ENCODE results near the gene AR. TPM values are rescaled to one million over a fixed set of nuclear protein-coding genes. Genes with fewer than 3 reads are reported as not detected.

The AR gene
- total RNA-seq, 6 experiments from 2014 or later, result 12.2 to 18.2 (median 15.5) TPM

- H3K27ac Mint-ChIP-seq, result no peak overlapping the region
- no peaks in the 10 kb centered on the region; the same call in 1 of the 2 replicates for H3K27me3 Mint-ChIP-seq (ENCODE audit: insufficient read depth)
- H3K9me3 Mint-ChIP-seq, result no peaks in the 10 kb centered on the region
- TF ChIP-seq CTCF (IDR thresholded peaks at IDR 0.05), result no peak
- H3K4me3 Mint-ChIP-seq, result no peak overlapping the region
- peaks cover 20% of the 10 kb centered on the region for H3K36me3 Mint-ChIP-seq (ENCODE audit: low read depth)
- no peak for DNase-seq
- peaks cover 43% of the 10 kb centered on the region for H3K4me1 Mint-ChIP-seq (ENCODE audit: low read depth)
Measured at GRCh38 chrX:67726018-67726417, 182.2 kb downstream of the AR start.

GRCh38 chrX:67727576-67727975 lies 183.8 kb downstream of the AR start:
- DNase-seq, result no peak
- no peaks in the 10 kb centered on the region; the same call in 1 of the 2 replicates for H3K27me3 Mint-ChIP-seq (ENCODE audit: insufficient read depth)
- no peak overlapping the region for H3K27ac Mint-ChIP-seq
- peaks cover 20% of the 10 kb centered on the region for H3K36me3 Mint-ChIP-seq (ENCODE audit: low read depth)
- no peaks in the 10 kb centered on the region for H3K9me3 Mint-ChIP-seq
- TF ChIP-seq CTCF (IDR thresholded peaks at IDR 0.05), result no peak
- no peak overlapping the region for H3K4me3 Mint-ChIP-seq
- H3K4me1 Mint-ChIP-seq (ENCODE audit: low read depth), result peaks cover 28% of the 10 kb centered on the region

- Mint-ChIP-seq H3K4me1 (ENCODE audit: low read depth) (peaks cover 4% of the 10 kb centered on the region), H3K36me3 (ENCODE audit: low read depth) (peaks cover 13% of the 10 kb centered on the region), H3K4me3 (no peak overlapping the region), H3K27me3 (ENCODE audit: insufficient read depth) (peaks cover 1% of the 10 kb centered on the region; the same call in 1 of the 2 replicates), H3K27ac (no peak overlapping the region), H3K9me3 (no peaks in the 10 kb centered on the region)
- TF ChIP-seq CTCF (IDR thresholded peaks at IDR 0.05), result no peak
- no peak for DNase-seq
Measured at GRCh38 chrX:67730296-67730695, 186.5 kb downstream of the AR start.

GRCh38 chrX:67731061-67731460 lies 187.2 kb downstream of the AR start:
- Mint-ChIP-seq H3K4me3 (no peak overlapping the region), H3K9me3 (no peaks in the 10 kb centered on the region), H3K27me3 (ENCODE audit: insufficient read depth) (peaks cover 2% of the 10 kb centered on the region; the same call in 1 of the 2 replicates), H3K36me3 (ENCODE audit: low read depth) (peaks cover 7% of the 10 kb centered on the region), H3K4me1 (ENCODE audit: low read depth) (no peaks in the 10 kb centered on the region), H3K27ac (no peak overlapping the region)
- no peak for DNase-seq
- TF ChIP-seq CTCF (IDR thresholded peaks at IDR 0.05), result no peak

GRCh38 chrX:67732864-67733263 lies 189.0 kb downstream of the AR start:
- no peak for DNase-seq
- H3K9me3 Mint-ChIP-seq, result no peaks in the 10 kb centered on the region
- H3K27ac Mint-ChIP-seq, result no peak overlapping the region
- H3K27me3 Mint-ChIP-seq (ENCODE audit: insufficient read depth), result peaks cover 5% of the 10 kb centered on the region
- H3K36me3 Mint-ChIP-seq (ENCODE audit: low read depth), result no peaks in the 10 kb centered on the region
- no peaks in the 10 kb centered on the region for H3K4me1 Mint-ChIP-seq (ENCODE audit: low read depth)
- no peak overlapping the region for H3K4me3 Mint-ChIP-seq
- TF ChIP-seq CTCF (IDR thresholded peaks at IDR 0.05), result no peak

Data from HFFc6 (cell line).